ENCODE results near the gene WDR83. TPM values are rescaled to one million over a fixed set of nuclear protein-coding genes. Genes with fewer than 3 reads are reported as not detected.
A peak's percentile ranks its signal among the peaks of the same experiment; 100 is the strongest.
"Not testable (repeated sequence)": the region's sequence is repeated elsewhere in the genome, so short reads cannot be mapped to it uniquely, and the experiment has no call there.

The WDR83 gene
- total and polyA plus RNA-seq, 2 experiments from 2014 or later: 28.4 to 40.2 TPM

DNA sequence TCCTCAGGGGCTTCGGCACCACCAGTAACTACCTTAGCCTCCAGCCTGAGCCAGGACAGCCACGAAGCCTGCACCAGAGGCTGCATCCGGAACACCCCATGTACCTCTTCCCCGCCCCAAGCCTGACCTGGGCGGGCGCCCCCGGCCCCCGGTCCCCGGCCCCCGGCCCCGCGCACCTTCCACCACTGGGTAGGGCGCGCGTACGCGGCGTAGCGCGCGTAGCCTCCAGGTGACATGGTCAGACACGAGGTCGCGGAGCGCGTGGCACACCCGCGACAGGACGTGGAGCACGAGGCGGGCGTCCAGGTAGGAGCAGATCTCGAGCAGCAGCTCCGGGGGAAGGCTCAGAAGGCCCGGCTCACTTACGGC is 29.4 kb downstream of the WDR83 start:
- Histone ChIP-seq H3K27me3 (no peaks in the 10 kb centered on the region), H3K4me3 (peak overlapping the region; percentile 72), H3K36me3 (peaks cover 2% of the 10 kb centered on the region), H3K27ac (no peak overlapping the region), H3K9me3 (ENCODE audit: low read depth) (no peaks in the 10 kb centered on the region), H3K4me1 (ENCODE audit: low read depth) (no peaks in the 10 kb centered on the region)
- TF ChIP-seq, protein P1, sequence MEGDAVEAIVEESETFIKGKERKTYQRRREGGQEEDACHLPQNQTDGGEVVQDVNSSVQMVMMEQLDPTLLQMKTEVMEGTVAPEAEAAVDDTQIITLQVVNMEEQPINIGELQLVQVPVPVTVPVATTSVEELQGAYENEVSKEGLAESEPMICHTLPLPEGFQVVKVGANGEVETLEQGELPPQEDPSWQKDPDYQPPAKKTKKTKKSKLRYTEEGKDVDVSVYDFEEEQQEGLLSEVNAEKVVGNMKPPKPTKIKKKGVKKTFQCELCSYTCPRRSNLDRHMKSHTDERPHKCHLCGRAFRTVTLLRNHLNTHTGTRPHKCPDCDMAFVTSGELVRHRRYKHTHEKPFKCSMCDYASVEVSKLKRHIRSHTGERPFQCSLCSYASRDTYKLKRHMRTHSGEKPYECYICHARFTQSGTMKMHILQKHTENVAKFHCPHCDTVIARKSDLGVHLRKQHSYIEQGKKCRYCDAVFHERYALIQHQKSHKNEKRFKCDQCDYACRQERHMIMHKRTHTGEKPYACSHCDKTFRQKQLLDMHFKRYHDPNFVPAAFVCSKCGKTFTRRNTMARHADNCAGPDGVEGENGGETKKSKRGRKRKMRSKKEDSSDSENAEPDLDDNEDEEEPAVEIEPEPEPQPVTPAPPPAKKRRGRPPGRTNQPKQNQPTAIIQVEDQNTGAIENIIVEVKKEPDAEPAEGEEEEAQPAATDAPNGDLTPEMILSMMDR (IDR thresholded peaks at IDR 0.05; ENCODE audit: low read depth, low read length): no peak
- no peak for DNase-seq (ENCODE audit: low read depth in 1 of 2, low spot score in 1 of 2)

DNA sequence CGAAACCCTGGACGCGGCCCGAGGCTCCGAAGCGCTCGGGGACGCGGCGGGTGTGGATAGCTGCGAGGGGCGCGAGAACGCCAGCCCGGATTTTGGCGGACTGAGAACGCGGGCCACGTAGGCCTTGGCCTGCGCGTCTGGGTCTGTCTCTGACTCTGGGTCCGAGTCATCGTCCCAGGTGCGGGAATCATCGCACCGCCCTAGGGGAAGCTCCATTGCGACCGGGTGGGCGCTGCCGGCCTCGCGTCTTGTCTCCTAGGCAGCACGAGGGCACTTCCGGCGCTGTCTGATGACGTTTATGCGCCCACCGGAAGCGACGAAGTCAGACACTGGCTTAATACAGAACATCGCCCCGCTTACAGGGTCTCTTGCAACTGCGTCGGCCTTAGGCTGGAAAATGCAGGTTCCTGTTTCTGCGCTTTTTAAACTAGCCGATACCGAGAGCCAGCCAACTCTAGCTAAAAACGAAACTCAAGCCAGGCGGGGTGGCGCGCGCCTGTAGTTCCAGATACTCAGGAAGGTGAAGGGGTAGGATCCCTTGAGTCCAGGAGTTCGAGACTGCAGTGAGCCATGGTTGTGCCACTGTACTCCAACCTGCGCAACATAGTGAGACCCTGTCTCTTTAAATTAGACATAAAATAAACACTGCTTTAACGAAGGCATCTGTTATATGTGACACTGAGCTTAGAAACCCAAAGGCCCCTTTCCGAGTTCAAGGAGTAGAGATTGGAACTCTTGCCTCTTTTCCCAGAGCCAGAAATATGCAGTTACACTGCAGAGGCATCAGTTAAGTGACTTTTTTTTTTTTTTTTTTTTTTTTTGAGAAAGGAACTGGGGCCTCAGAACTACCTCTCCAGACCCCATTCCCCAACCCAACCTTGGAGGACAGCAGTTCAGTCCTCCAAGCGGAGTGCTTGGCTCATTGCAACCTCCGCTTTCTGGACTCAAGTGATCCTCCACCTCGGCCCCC is 30.0 kb downstream of the WDR83 start, which contains the start of gene FBXW9:
TSS of gene FBXW9 (minus strand) at position 266 of the 970 bp plus-strand sequence. CDS start at position 216, 50 bp downstream.
- TF ChIP-seq, protein P1 (IDR thresholded peaks at IDR 0.05; ENCODE audit: low read depth, low read length): no peak
- Histone ChIP-seq H3K36me3 (peaks cover 9% of the 10 kb centered on the region), H3K27ac (peak within 1 kb of the TSS; percentile 85), H3K4me3 (peak within 1 kb of the TSS; percentile 72), H3K27me3 (no peaks in the 10 kb centered on the region), H3K9me3 (ENCODE audit: low read depth) (no peaks in the 10 kb centered on the region), H3K4me1 (ENCODE audit: low read depth) (no peaks in the 10 kb centered on the region)
- DNase-seq (ENCODE audit: low read depth in 1 of 2, low spot score in 1 of 2): peak; percentile 93 to 97

DNA sequence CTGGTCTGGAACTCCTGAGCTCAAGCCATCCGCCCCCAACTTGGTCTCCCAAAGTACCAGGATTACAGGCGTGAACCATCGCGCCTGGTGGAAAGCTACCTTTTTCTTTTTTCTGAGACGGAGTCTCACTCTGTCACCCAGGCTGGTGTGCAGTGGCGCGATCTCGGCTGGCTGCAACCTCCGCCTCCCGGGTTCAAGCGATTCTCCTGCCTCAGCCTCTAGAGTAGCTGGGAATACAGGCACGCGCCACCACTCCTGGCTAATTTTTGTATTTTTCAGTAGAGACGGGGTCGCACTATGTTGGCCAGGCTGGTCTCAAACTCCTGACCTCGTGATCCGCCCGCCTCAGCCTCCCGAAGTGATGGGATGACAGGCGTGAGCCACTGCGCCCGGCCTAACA is 30.8 kb downstream of the WDR83 start:
- H3K27me3 ChIP-seq; DNase-seq (ENCODE audit: low read depth in 1 of 2, low spot score in 1 of 2); H3K4me3 ChIP-seq; H3K4me1 ChIP-seq (ENCODE audit: low read depth); H3K27ac ChIP-seq; H3K9me3 ChIP-seq (ENCODE audit: low read depth): not testable (repeated sequence)
- H3K36me3 ChIP-seq: peaks cover 15% of the 10 kb centered on the region

DNA sequence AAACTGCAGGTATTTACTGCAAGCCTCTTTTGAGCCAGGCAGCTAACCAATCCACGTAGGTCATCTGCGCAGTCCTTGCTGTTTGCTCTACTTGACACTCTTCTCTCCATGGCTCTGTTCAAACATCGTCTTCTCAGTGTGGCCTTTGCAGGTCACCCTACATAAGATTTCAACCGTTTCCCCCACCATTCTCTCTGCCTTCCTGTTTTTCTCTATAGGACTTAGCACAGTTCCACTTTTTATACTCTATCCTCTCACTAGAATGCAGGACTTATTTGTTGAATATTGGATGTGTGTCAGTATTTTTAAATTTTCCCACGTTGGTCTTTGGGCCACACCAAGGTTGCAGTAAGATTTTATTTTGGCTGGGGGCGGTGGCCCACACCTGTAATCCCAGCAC is 31.5 kb downstream of the WDR83 start:
- TF ChIP-seq, protein P1 (IDR thresholded peaks at IDR 0.05; ENCODE audit: low read depth, low read length): no peak
- no peaks in the 10 kb centered on the region for H3K9me3 ChIP-seq (ENCODE audit: low read depth)
- H3K27me3 ChIP-seq: no peaks in the 10 kb centered on the region
- H3K27ac ChIP-seq: no peak overlapping the region
- H3K36me3 ChIP-seq: peaks cover 21% of the 10 kb centered on the region
- H3K4me1 ChIP-seq (ENCODE audit: low read depth): no peaks in the 10 kb centered on the region
- no peak overlapping the region for H3K4me3 ChIP-seq
- DNase-seq (ENCODE audit: low read depth in 1 of 2, low spot score in 1 of 2): no peak

DNA sequence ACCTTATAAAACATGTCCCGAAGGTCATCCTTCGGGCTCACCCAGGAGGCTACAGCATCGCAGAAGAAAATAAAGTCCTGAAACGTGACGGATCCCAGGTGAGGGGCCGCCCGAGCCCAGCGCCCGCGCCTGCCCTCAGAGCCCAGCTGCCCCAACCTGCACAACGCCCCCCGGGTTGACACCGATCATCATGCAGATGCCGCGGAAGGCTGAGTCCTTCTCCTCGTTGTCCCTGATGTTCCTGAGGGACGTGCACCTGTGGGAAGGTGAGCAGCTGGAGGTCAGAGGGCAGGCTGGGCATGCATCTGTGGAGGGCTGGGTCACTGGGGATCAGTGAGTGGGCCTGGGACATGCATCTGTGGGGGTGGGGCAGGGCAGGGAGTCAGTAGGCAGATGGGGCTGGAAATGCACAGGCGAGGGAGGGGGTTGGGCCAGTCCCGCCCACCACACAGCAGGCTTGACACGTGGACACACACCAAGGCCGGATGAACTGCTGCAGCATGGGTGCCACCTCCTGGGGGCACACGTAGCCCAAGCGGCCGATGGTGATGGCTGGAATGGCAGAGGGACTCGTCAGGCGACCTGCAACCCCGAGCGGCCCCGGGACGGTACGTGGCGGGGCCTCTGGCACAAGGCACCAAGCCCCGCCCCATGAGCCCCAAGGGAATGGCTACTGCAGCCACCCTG is 35.1 kb downstream of the WDR83 start:
- TF ChIP-seq, protein P1 (IDR thresholded peaks at IDR 0.05; ENCODE audit: low read depth, low read length): no peak
- H3K4me3 ChIP-seq: no peak overlapping the region
- H3K27ac ChIP-seq: no peak overlapping the region
- no peak for DNase-seq (ENCODE audit: low read depth in 1 of 2, low spot score in 1 of 2)
- no peaks in the 10 kb centered on the region for H3K4me1 ChIP-seq (ENCODE audit: low read depth)
- H3K36me3 ChIP-seq: peaks cover 47% of the 10 kb centered on the region
- H3K9me3 ChIP-seq (ENCODE audit: low read depth): no peaks in the 10 kb centered on the region
- no peaks in the 10 kb centered on the region for H3K27me3 ChIP-seq
